Measurements from ENCODE around the gene GLB1L2.

DNA sequence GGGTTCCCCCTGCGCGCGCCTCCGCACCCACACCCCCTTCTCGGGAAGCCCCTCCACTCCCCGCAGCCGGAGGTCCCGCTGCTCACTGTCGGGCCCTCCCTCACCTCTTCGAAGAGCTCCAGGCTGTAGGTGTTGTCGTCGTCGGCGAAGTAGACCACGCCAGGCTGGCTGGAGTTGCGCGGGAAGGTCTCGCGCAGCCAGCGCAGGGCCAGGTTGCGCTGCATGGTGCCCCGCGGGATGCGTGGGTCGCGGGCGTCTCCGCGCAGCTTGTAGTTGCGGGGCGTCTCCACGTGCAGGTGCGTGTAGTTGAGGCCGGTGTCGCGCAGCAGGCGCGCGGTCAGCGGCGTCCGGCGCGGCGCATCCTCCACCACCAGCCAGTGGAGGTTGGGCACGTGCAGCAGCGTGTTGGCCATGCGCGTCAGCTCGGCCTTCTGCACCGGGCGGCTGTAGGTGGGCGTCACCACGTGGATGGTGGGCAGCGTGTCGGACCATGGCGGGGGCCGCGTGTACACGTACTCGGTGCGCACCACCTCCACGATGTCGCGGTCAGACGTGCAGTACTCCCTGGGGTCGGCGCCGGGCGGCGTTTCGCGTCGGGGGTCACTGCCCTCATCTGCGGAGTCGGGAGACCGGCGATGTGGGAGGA is 51.9 kb downstream of the GLB1L2 start:
- TF ChIP-seq HDGF (IDR thresholded peaks at IDR 0.05; ENCODE audit: borderline replicate concordance) (no peak), FOXK2 (IDR thresholded peaks at IDR 0.05) (no peak), FOXM1 (IDR thresholded peaks at IDR 0.05; ENCODE audit: borderline replicate concordance) (no peak), ZNF384 (IDR thresholded peaks at IDR 0.05) (no peak)
- TF ChIP-seq, protein P1, sequence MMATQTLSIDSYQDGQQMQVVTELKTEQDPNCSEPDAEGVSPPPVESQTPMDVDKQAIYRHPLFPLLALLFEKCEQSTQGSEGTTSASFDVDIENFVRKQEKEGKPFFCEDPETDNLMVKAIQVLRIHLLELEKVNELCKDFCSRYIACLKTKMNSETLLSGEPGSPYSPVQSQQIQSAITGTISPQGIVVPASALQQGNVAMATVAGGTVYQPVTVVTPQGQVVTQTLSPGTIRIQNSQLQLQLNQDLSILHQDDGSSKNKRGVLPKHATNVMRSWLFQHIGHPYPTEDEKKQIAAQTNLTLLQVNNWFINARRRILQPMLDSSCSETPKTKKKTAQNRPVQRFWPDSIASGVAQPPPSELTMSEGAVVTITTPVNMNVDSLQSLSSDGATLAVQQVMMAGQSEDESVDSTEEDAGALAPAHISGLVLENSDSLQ (IDR thresholded peaks at IDR 0.05): no peak
